HEK293 (cell line): ENCODE results near the gene CTSE.

Experiments used
- CTCF ChIA-PET: fragments of 350-600 bp; formaldehyde crosslinking; extraction: SDS; loops from one replicate; lab custom pipeline; 2021; ENCODE audit warnings: antibody characterized with exemption; lab: Yijun Ruan, JAX
- POLR2A ChIA-PET: fragments of 300-600 bp; formaldehyde crosslinking; extraction: SDS; loops from one replicate; lab custom pipeline; 2020; ENCODE audit warnings: antibody characterized with exemption, inconsistent platforms; lab: Yijun Ruan, JAX
- H3K27ac ChIP-seq: fragments of 200-500 bp; sonication (Bioruptor generic); 2 replicates; pipeline ENCODE4 v1.5.1; 2014; ENCODE audit warnings: low read depth, low read length, control low read depth, inconsistent platforms; ENCODE audit errors: extremely low read depth
- H3K36me3 ChIP-seq, 2 experiments: fragments of 200-500 bp in 1 of 2; sonication (Bioruptor generic) in 1 of 2; 1 replicate in 1 of 2; 2 replicates in 1 of 2; pipeline ENCODE4 v1.5.1; 2014 to 2017; ENCODE audit warnings: inconsistent platforms in 2 of 2, low read length in 2 of 2; ENCODE audit not compliant: control insufficient read depth in 2 of 2, insufficient read depth in 1 of 2
- H3K4me1 ChIP-seq: fragments of 200-500 bp; sonication (Bioruptor generic); 2 replicates; pipeline ENCODE4 v1.5.1; 2014; ENCODE audit warnings: mild to moderate bottlenecking, low read length, inconsistent platforms; ENCODE audit not compliant: control insufficient read depth, insufficient read depth
- H3K4me3 ChIP-seq: 2 replicates; pipeline ENCODE4 v1.5.1; 2011; ENCODE audit warnings: low read depth, mild to moderate bottlenecking, control low read depth, low read length, moderate library complexity
- H3K9me3 ChIP-seq: fragments of 200-500 bp; sonication (Bioruptor generic); 2 replicates; pipeline ENCODE4 v1.5.1; 2014; ENCODE audit warnings: low read depth, low read length, inconsistent platforms; ENCODE audit not compliant: control insufficient read depth, insufficient read depth
- KLF1 ChIP-seq: fragments of 450-650 bp; formaldehyde crosslinking; IDR thresholded peaks from 2 replicates; pipeline ENCODE4 v1.5.1; 2016; ENCODE audit warnings: missing biosample characterization, missing genetic modification characterization
- REPIN1 ChIP-seq: fragments of 450-650 bp; formaldehyde crosslinking; IDR thresholded peaks from 2 replicates; pipeline ENCODE4 v1.5.1; 2017; ENCODE audit warnings: missing biosample characterization, missing genetic modification characterization, low read depth
- SCRT1 ChIP-seq: fragments of 450-650 bp; formaldehyde crosslinking; IDR thresholded peaks from 2 replicates; pipeline ENCODE4 v1.5.1; 2016; ENCODE audit warnings: missing biosample characterization, missing genetic modification characterization, borderline replicate concordance
- ZBTB11 ChIP-seq: fragments of 450-650 bp; formaldehyde crosslinking; conservative IDR thresholded peaks from 2 replicates; pipeline ENCODE4 v1.5.1; 2016; ENCODE audit warnings: low read depth, missing biosample characterization, missing genetic modification characterization
- ZNF18 ChIP-seq: fragments of 450-650 bp; formaldehyde crosslinking; IDR thresholded peaks from 2 replicates; pipeline ENCODE4 v1.5.1; 2016; ENCODE audit warnings: missing biosample characterization, missing genetic modification characterization
- ZNF2 ChIP-seq: fragments of 450-650 bp; formaldehyde crosslinking; IDR thresholded peaks from 2 replicates; pipeline ENCODE4 v1.5.1; 2016; ENCODE audit warnings: missing biosample characterization, missing genetic modification characterization
- ZNF221 ChIP-seq: fragments of 450-650 bp; formaldehyde crosslinking; IDR thresholded peaks from 2 replicates; pipeline ENCODE4 v1.5.1; 2017; ENCODE audit warnings: missing biosample characterization, missing genetic modification characterization, borderline replicate concordance
- ZNF394 ChIP-seq: fragments of 450-650 bp; formaldehyde crosslinking; IDR thresholded peaks from 2 replicates; pipeline ENCODE4 v1.5.1; 2016; ENCODE audit warnings: missing biosample characterization, missing genetic modification characterization, mild to moderate bottlenecking, moderate library complexity, borderline replicate concordance
- ZNF48 ChIP-seq: fragments of 450-650 bp; formaldehyde crosslinking; IDR thresholded peaks from 2 replicates; pipeline ENCODE4 v1.5.1; 2016; ENCODE audit warnings: missing biosample characterization, missing genetic modification characterization
- ZNF560 ChIP-seq: fragments of 450-650 bp; formaldehyde crosslinking; IDR thresholded peaks from 2 replicates; pipeline ENCODE4 v1.5.1; 2017; ENCODE audit warnings: missing biosample characterization, missing genetic modification characterization, borderline replicate concordance
- ZNF561 ChIP-seq: fragments of 450-650 bp; IDR thresholded peaks from 2 replicates; pipeline ENCODE4 v1.5.1; 2018; ENCODE audit warnings: missing biosample characterization, missing genetic modification characterization, borderline replicate concordance
- ZNF623 ChIP-seq: fragments of 450-650 bp; formaldehyde crosslinking; IDR thresholded peaks from 2 replicates; pipeline ENCODE4 v1.5.1; 2016; ENCODE audit warnings: missing biosample characterization, missing genetic modification characterization
- ZNF626 ChIP-seq: fragments of 450-650 bp; sonication (Bioruptor Pico); formaldehyde crosslinking; IDR thresholded peaks from 2 replicates; pipeline ENCODE4 v1.5.1; 2018; ENCODE audit warnings: missing biosample characterization, missing genetic modification characterization, inconsistent platforms
- ZNF658 ChIP-seq: fragments of 450-650 bp; formaldehyde crosslinking; IDR thresholded peaks from 2 replicates; pipeline ENCODE4; 2016; ENCODE audit warnings: missing biosample characterization, missing genetic modification characterization
- ZNF830 ChIP-seq: fragments of 450-650 bp; IDR thresholded peaks from 2 replicates; pipeline ENCODE4 v1.5.0; 2018; ENCODE audit warnings: missing biosample characterization, missing genetic modification characterization, low read depth, mild to moderate bottlenecking, moderate library complexity
- ZSCAN23 ChIP-seq: fragments of 450-650 bp; formaldehyde crosslinking; IDR thresholded peaks from 2 replicates; pipeline ENCODE4 v1.5.1; 2016; ENCODE audit warnings: missing biosample characterization, missing genetic modification characterization
- TF ChIP-seq, protein P1 (sequence below): fragments of 450-650 bp; formaldehyde crosslinking; IDR thresholded peaks from 2 replicates; pipeline ENCODE4 v1.5.0; 2017; ENCODE audit warnings: missing biosample characterization, missing genetic modification characterization, borderline replicate concordance
- TF ChIP-seq, protein P2 (sequence below): fragments of 450-650 bp; formaldehyde crosslinking; IDR thresholded peaks from 2 replicates; pipeline ENCODE4 v1.5.1; 2016; ENCODE audit warnings: missing biosample characterization, missing genetic modification characterization

Gene CTSE

DNA sequence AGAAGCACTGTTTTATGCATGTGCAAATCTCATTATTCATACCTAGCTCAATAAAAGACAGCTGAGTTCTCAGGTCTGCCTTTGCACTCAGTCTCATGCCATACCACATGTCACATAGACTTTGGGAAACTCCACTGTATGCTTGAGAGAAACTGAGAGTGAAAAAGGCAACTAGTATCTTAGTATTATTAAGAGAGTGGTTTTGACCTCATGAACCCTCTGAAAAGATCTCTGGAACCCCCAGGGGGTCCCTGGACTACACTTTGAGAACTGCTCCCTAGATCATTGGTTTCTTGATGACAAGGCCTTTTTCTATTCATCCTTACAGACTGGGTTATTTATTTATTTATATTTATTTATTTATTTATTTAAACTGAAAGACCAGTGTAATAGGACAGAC, 25.6 kb upstream of the CTSE start:
- Histone ChIP-seq H3K36me3 (no peaks in the 10 kb centered on the region), H3K9me3 (no peaks in the 10 kb centered on the region), H3K27ac (no peak overlapping the region), H3K4me3 (no peak overlapping the region), H3K4me1 (no peaks in the 10 kb centered on the region)
- TF ChIP-seq ZNF561 (tag by site-specific recombination) = no peak
- TF ChIP-seq ZSCAN23 (tag by site-specific recombination) = no peak
- TF ChIP-seq ZNF830 (tag by site-specific recombination) = no peak
- TF ChIP-seq ZNF221 (tag by site-specific recombination) = no peak
- no peak for TF ChIP-seq SCRT1 (tag by site-specific recombination)
- TF ChIP-seq, protein P1, sequence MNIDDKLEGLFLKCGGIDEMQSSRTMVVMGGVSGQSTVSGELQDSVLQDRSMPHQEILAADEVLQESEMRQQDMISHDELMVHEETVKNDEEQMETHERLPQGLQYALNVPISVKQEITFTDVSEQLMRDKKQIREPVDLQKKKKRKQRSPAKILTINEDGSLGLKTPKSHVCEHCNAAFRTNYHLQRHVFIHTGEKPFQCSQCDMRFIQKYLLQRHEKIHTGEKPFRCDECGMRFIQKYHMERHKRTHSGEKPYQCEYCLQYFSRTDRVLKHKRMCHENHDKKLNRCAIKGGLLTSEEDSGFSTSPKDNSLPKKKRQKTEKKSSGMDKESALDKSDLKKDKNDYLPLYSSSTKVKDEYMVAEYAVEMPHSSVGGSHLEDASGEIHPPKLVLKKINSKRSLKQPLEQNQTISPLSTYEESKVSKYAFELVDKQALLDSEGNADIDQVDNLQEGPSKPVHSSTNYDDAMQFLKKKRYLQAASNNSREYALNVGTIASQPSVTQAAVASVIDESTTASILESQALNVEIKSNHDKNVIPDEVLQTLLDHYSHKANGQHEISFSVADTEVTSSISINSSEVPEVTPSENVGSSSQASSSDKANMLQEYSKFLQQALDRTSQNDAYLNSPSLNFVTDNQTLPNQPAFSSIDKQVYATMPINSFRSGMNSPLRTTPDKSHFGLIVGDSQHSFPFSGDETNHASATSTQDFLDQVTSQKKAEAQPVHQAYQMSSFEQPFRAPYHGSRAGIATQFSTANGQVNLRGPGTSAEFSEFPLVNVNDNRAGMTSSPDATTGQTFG = no peak
- TF ChIP-seq ZNF658 (tag by site-specific recombination) = no peak
- no peak for TF ChIP-seq ZBTB11 (tag by site-specific recombination)
- no peak for TF ChIP-seq ZNF18 (tag by site-specific recombination)
- no peak for TF ChIP-seq KLF1 (tag by site-specific recombination)
- TF ChIP-seq REPIN1 (tag by site-specific recombination) = no peak
- TF ChIP-seq ZNF560 (tag by site-specific recombination) = no peak
- TF ChIP-seq ZNF623 (tag by site-specific recombination) = no peak
- no peak for TF ChIP-seq ZNF394
- TF ChIP-seq ZNF626 (tag by site-specific recombination) = no peak
- TF ChIP-seq, protein P2, sequence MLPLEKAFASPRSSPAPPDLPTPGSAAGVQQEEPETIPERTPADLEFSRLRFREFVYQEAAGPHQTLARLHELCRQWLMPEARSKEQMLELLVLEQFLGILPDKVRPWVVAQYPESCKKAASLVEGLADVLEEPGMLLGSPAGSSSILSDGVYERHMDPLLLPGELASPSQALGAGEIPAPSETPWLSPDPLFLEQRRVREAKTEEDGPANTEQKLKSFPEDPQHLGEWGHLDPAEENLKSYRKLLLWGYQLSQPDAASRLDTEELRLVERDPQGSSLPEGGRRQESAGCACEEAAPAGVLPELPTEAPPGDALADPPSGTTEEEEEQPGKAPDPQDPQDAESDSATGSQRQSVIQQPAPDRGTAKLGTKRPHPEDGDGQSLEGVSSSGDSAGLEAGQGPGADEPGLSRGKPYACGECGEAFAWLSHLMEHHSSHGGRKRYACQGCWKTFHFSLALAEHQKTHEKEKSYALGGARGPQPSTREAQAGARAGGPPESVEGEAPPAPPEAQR (tag by site-specific recombination) = no peak
- TF ChIP-seq ZNF2 (tag by site-specific recombination) = no peak
- no peak for TF ChIP-seq ZNF48 (tag by site-specific recombination)
- CTCF ChIA-PET = no interaction called here
- POLR2A ChIA-PET = no interaction called here
